Metanephros (tissue), 2 donors: ENCODE results near the gene TBL1XR1. TPM values are rescaled to one million over a fixed set of nuclear protein-coding genes. Genes with fewer than 3 reads are reported as not detected.

ENCODE experiments used
- small RNA-seq: library from RNA; depleted of rRNA; stranded (forward); fragments of <200 nt; gene quantifications from one replicate; pipeline ENCODE3, GENCODE V24; 2014; ENCODE audit warnings: low replicate concordance
- total RNA-seq: library from RNA; depleted of rRNA; stranded (reverse); fragments of >200 nt; gene quantifications from one replicate; pipeline ENCODE4 v1.2.3, GENCODE V29; 2014

Gene TBL1XR1
- total RNA-seq, result 176 TPM

GRCh38 chr3:177197041-177197726 lies at the start of gene TBL1XR1:
TSS of gene TBL1XR1 (minus strand) at chr3:177197482. CDS start at chr3:177064977, 132,505 bp downstream.

Small RNAs within 50 kb of the gene (small RNA-seq; reads per million reads assigned to genes)
- not detected for gene RF00019
- gene RNU6-681P, result not detected
